ENCODE results near the gene CYBC1.

DNA sequence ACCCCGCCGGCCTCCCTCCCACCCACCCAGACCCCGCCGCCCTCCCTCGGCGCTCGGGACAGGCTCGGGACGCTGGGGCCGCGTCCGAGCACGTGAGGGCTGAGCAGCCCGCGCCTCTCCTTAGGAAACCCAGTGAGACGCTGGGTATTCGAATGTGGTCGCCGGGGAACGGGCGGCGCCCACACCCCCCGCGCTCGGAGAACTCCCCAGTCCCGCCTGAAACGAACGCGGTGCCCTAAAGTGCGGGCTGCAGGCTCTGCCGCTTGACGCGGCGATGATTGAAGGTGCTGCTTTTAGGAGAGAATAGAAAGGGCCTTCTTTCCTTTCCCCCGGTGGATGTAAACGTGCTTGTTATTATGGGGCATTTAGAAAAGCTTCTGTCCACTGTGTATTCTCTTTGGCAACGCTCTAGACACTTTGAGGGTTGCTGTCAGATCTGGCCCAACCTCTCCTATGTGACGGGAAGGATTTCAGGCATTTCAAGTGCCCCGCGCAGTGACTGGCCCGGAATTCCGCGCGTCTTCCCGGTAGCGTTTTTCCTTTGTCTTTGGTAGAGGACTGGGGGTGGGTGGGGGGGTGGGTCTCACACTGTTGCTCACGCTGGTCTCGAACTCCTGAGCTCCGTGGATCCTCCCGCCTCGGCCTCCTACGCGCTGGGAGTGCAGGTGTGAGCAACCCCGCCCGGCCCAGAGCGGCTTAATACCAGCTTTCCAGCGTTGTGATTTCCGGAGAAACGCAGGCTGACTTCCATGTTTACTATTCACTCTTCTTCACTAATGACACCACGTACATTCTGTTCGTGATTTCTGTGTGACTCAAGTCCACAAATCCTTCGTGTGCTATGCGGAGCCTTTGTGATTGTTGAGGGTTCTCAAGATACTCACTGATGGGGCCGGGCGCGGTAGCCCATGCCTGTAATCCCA lies 47.2 kb upstream of the CYBC1 start:
- TF ChIP-seq, protein P1, sequence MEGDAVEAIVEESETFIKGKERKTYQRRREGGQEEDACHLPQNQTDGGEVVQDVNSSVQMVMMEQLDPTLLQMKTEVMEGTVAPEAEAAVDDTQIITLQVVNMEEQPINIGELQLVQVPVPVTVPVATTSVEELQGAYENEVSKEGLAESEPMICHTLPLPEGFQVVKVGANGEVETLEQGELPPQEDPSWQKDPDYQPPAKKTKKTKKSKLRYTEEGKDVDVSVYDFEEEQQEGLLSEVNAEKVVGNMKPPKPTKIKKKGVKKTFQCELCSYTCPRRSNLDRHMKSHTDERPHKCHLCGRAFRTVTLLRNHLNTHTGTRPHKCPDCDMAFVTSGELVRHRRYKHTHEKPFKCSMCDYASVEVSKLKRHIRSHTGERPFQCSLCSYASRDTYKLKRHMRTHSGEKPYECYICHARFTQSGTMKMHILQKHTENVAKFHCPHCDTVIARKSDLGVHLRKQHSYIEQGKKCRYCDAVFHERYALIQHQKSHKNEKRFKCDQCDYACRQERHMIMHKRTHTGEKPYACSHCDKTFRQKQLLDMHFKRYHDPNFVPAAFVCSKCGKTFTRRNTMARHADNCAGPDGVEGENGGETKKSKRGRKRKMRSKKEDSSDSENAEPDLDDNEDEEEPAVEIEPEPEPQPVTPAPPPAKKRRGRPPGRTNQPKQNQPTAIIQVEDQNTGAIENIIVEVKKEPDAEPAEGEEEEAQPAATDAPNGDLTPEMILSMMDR (conservative IDR thresholded peaks at IDR 0.05; ENCODE audit: low read length) = no peak
- TF ChIP-seq EZH2phosphoT487 (IDR thresholded peaks at IDR 0.05; ENCODE audit: borderline replicate concordance, low read depth, low read length) = no peak
